ENCODE data around the gene FLRT1. TPM values are rescaled to one million over a fixed set of nuclear protein-coding genes. Genes with fewer than 3 reads are reported as not detected.

The FLRT1 gene
- total and polyA plus RNA-seq, 2 of the 13 experiments (the other 11 are each of a cell fraction or from before 2014, with no cell fraction given): 0.02 to 0.08 TPM

GRCh38 chr11:63986156-63986931, 49.4 kb upstream of the FLRT1 start, which contains the start of gene OTUB1 (continued):
- TF ChIP-seq JUND (CRISPR knock-in tag; IDR thresholded peaks at IDR 0.05) (peak; percentile 45; the same call in 1 of the 2 replicates), ZNF776 (CRISPR knock-in tag; IDR thresholded peaks at IDR 0.05) (no peak; the same call in 1 of the 2 replicates), TERF1 (CRISPR knock-in tag; IDR thresholded peaks at IDR 0.05) (no peak), TAF1 (CRISPR knock-in tag; IDR thresholded peaks at IDR 0.05) (peak; percentile 99), ZBTB40 (IDR thresholded peaks at IDR 0.05) (peak; percentile 63), ZBTB40 (CRISPR knock-in tag; IDR thresholded peaks at IDR 0.05) (peak; percentile 27; the same call in 1 of the 2 replicates), MBNL3 (CRISPR knock-in tag; conservative IDR thresholded peaks at IDR 0.05) (no peak), IRX3 (CRISPR knock-in tag; IDR thresholded peaks at IDR 0.05; ENCODE audit: borderline replicate concordance, low read depth) (peak; percentile 58; the same call in 1 of the 2 replicates), ADNP (CRISPR knock-in tag; IDR thresholded peaks at IDR 0.05) (no peak), NKX3-1 (CRISPR knock-in tag; IDR thresholded peaks at IDR 0.05) (peak; percentile 82; the same call in 1 of the 2 replicates), SRY (CRISPR knock-in tag; IDR thresholded peaks at IDR 0.05) (peak; percentile 70), TFDP1 (CRISPR knock-in tag; IDR thresholded peaks at IDR 0.05; ENCODE audit: borderline replicate concordance) (no peak), KLF13 (CRISPR knock-in tag; IDR thresholded peaks at IDR 0.05) (no peak), ZNF343 (CRISPR knock-in tag; IDR thresholded peaks at IDR 0.05) (no peak), SIX4 (CRISPR knock-in tag; IDR thresholded peaks at IDR 0.05) (peak; percentile 57; the same call in 1 of the 2 replicates), NFIB (CRISPR knock-in tag; IDR thresholded peaks at IDR 0.05; ENCODE audit: borderline replicate concordance) (no peak), ATF3 (CRISPR knock-in tag; IDR thresholded peaks at IDR 0.05) (no peak)
